Transverse colon (tissue), 4 donors: Measurements from ENCODE around the gene LIFR.

Experiments used
- CTCF ChIP-seq, 5 experiments: fragments of 200-600 bp in 3 of 5; fragments of 450-650 bp in 2 of 5; sonication (generic) in 3 of 5; IDR thresholded peaks; 1 replicate in 2 of 5; 2 replicates in 3 of 5; pipeline ENCODE4 v1.5.1; 2016 to 2017; ENCODE audit warnings: antibody characterized with exemption in 5 of 5, inconsistent platforms in 3 of 5, mild to moderate bottlenecking in 2 of 5, moderate library complexity in 1 of 5
- POLR2AphosphoS5 ChIP-seq, 3 donors: sonication (generic); formaldehyde crosslinking; IDR thresholded peaks; one replicate each; pipeline ENCODE4 v1.6.1; 2016; ENCODE audit warnings: antibody characterized with exemption in 3 of 3

- TF ChIP-seq POLR2AphosphoS5 (IDR thresholded peaks at IDR 0.05): no peak
- TF ChIP-seq CTCF (IDR thresholded peaks at IDR 0.05): no peak
Measured at GRCh38 chr5:38535845-38536244, 20.6 kb downstream of the LIFR start.
